H9 (cell line): Measurements from ENCODE around the gene PTPRR. TPM values are rescaled to one million over a fixed set of nuclear protein-coding genes. Genes with fewer than 3 reads are reported as not detected.

Source experiments
- DNase-seq: peaks from one replicate; pipeline ENCODE4 v3.0.0-alpha.2; 2017
- H2AFZ ChIP-seq: one replicate; pipeline ENCODE4 v1.6.1; 2013; ENCODE audit warnings: mild to moderate bottlenecking, low read length, control low read depth, moderate library complexity
- H2AK5ac ChIP-seq: 2 replicates; pipeline ENCODE4 v1.6.1; 2013; ENCODE audit warnings: low read length, control low read depth, mixed read lengths; ENCODE audit not compliant: insufficient read length
- H2BK120ac ChIP-seq: one replicate; pipeline ENCODE4 v1.6.1; 2013; ENCODE audit warnings: low read depth, mild to moderate bottlenecking, low read length, control low read depth, inconsistent platforms; ENCODE audit not compliant: poor library complexity, severe bottlenecking
- H2BK12ac ChIP-seq: 2 replicates; pipeline ENCODE4 v1.6.1; 2013; ENCODE audit warnings: low read length, control low read depth, mixed read lengths, low read depth; ENCODE audit not compliant: insufficient read length
- H2BK15ac ChIP-seq: 2 replicates; pipeline ENCODE4 v1.6.1; 2013; ENCODE audit warnings: low read depth, low read length, control low read depth
- H2BK20ac ChIP-seq: one replicate; pipeline ENCODE4 v1.6.1; 2013; ENCODE audit warnings: low read depth, mild to moderate bottlenecking, low read length, control low read depth, inconsistent platforms; ENCODE audit not compliant: poor library complexity, severe bottlenecking
- H2BK5ac ChIP-seq: 2 replicates; pipeline ENCODE4 v1.6.1; 2013; ENCODE audit warnings: low read length, control low read depth, mixed read lengths; ENCODE audit not compliant: insufficient read length
- H3K14ac ChIP-seq: 2 replicates; pipeline ENCODE4 v1.6.1; 2013; ENCODE audit warnings: low read length, control low read depth; ENCODE audit not compliant: insufficient read depth
- H3K18ac ChIP-seq: 2 replicates; pipeline ENCODE4 v1.6.1; 2013; ENCODE audit warnings: low read depth, mild to moderate bottlenecking, mixed read lengths, low read length, control low read depth; ENCODE audit not compliant: insufficient read length
- H3K23ac ChIP-seq: 2 replicates; pipeline ENCODE4 v1.6.1; 2013; ENCODE audit warnings: low read length, control low read depth, mixed read lengths, low read depth; ENCODE audit not compliant: insufficient read length
- H3K23me2 ChIP-seq: 2 replicates; pipeline ENCODE4 v1.6.1; 2013; ENCODE audit warnings: low read depth, mild to moderate bottlenecking, mixed read lengths, low read length, control low read depth; ENCODE audit not compliant: insufficient read length, poor library complexity, severe bottlenecking
- H3K27ac ChIP-seq: 2 replicates; pipeline ENCODE4 v1.5.1; 2013; ENCODE audit warnings: low read length, control low read depth, mixed read lengths, low read depth; ENCODE audit not compliant: insufficient read length
- H3K27me3 ChIP-seq: 2 replicates; pipeline ENCODE4 v1.6.1; 2013; ENCODE audit warnings: low read length, control low read depth, inconsistent platforms; ENCODE audit not compliant: insufficient read depth
- H3K4ac ChIP-seq: 2 replicates; pipeline ENCODE4 v1.6.1; 2013; ENCODE audit warnings: low read depth, mild to moderate bottlenecking, control low read depth, inconsistent platforms, low read length, moderate library complexity
- H3K4me1 ChIP-seq: 2 replicates; pipeline ENCODE4 v1.6.1; 2013; ENCODE audit warnings: low read length, control low read depth, inconsistent platforms; ENCODE audit not compliant: insufficient read depth
- H3K4me2 ChIP-seq: 2 replicates; pipeline ENCODE4 v1.6.1; 2013; ENCODE audit warnings: low read length, control low read depth, mixed read lengths; ENCODE audit not compliant: insufficient read length, insufficient read depth
- H3K56ac ChIP-seq: 2 replicates; pipeline ENCODE4 v1.6.1; 2013; ENCODE audit warnings: low read depth, mild to moderate bottlenecking, mixed read lengths, low read length, control low read depth; ENCODE audit not compliant: insufficient read length
- H3K79me1 ChIP-seq: 2 replicates; pipeline ENCODE4 v1.6.1; 2013; ENCODE audit warnings: low read depth, mild to moderate bottlenecking, moderate library complexity, low read length, control low read depth, inconsistent platforms; ENCODE audit not compliant: insufficient read depth, poor library complexity, severe bottlenecking
- H3K79me2 ChIP-seq: 2 replicates; pipeline ENCODE4 v1.6.1; 2013; ENCODE audit warnings: low read length, control low read depth, inconsistent platforms; ENCODE audit not compliant: insufficient read depth
- H3K9ac ChIP-seq: 2 replicates; pipeline ENCODE4 v1.6.1; 2013; ENCODE audit warnings: low read length, control low read depth, mixed read lengths; ENCODE audit not compliant: insufficient read length; ENCODE audit errors: extremely low read depth
- H3K9me3 ChIP-seq: one replicate; pipeline ENCODE4 v1.6.1; 2013; ENCODE audit warnings: low read depth, low read length, inconsistent platforms; ENCODE audit not compliant: control insufficient read depth
- H3T11ph ChIP-seq: one replicate; pipeline ENCODE4 v1.6.1; 2013; ENCODE audit warnings: mild to moderate bottlenecking, low read length, control low read depth, inconsistent platforms
- H4K20me1 ChIP-seq: one replicate; pipeline ENCODE4 v1.6.1; 2013; ENCODE audit not compliant: control insufficient read depth, insufficient read length, insufficient read depth
- H4K5ac ChIP-seq: 2 replicates; pipeline ENCODE4 v1.6.1; 2013; ENCODE audit warnings: low read depth, mild to moderate bottlenecking, mixed read lengths, low read length, control low read depth; ENCODE audit not compliant: insufficient read length
- H4K8ac ChIP-seq: replicated peaks from 2 replicates; pipeline ENCODE4 v1.6.1; 2013; ENCODE audit warnings: low read length, control low read depth, mixed read lengths, low read depth; ENCODE audit not compliant: insufficient read length
- H4K91ac ChIP-seq: 2 replicates; pipeline ENCODE4 v1.6.1; 2013; ENCODE audit warnings: low read depth, mild to moderate bottlenecking, moderate library complexity, mixed read lengths, low read length, control low read depth; ENCODE audit not compliant: insufficient read length
- H3K27ac Mint-ChIP-seq, 3 experiments: 2 replicates in 2 of 3; 3 replicates in 1 of 3; pipeline ENCODE4 v1.8.0; 2020 to 2021; ENCODE audit warnings: mixed read lengths in 3 of 3, mild to moderate bottlenecking in 1 of 3, moderate library complexity in 1 of 3
- H3K27me3 Mint-ChIP-seq: 2 replicates; pipeline ENCODE4 v1.8.0; 2021; ENCODE audit warnings: low read depth, mild to moderate bottlenecking, moderate library complexity, mixed read lengths
- H3K36me3 Mint-ChIP-seq, 3 experiments: 2 replicates in 2 of 3; 3 replicates in 1 of 3; pipeline ENCODE4 v1.8.0; 2020 to 2021; ENCODE audit warnings: low read depth in 3 of 3, mixed read lengths in 3 of 3; ENCODE audit not compliant: insufficient read depth in 1 of 3
- H3K4me1 Mint-ChIP-seq, 2 experiments: 2 replicates each; pipeline ENCODE4 v1.8.0; 2020; ENCODE audit warnings: mixed read lengths in 2 of 2
- H3K4me3 Mint-ChIP-seq, 2 experiments: 2 replicates in 1 of 2; 3 replicates in 1 of 2; pipeline ENCODE4 v1.8.0; 2020 to 2021; ENCODE audit warnings: mild to moderate bottlenecking in 2 of 2, mixed read lengths in 2 of 2, moderate library complexity in 1 of 2
- H3K9me3 Mint-ChIP-seq, 2 experiments: 2 replicates in 1 of 2; 3 replicates in 1 of 2; pipeline ENCODE4 v1.8.0; 2020; ENCODE audit warnings: mild to moderate bottlenecking in 2 of 2, mixed read lengths in 2 of 2, moderate library complexity in 1 of 2
- WGBS: extraction: QIAGEN DNeasy Blood & Tissue Kit; methylation state at CpG from one replicate; pipeline ENCODE4 v1.1.7; 2013; ENCODE audit warnings: missing lambda C conversion rate, low lambda C conversion rate, mixed read lengths; ENCODE audit not compliant: insufficient read length; ENCODE audit errors: extremely low coverage; 5-methylcytosine and 5-hydroxymethylcytosine counted together
- total RNA-seq: library from RNA; stranded (reverse); gene quantifications from 2 replicates; pipeline ENCODE4 v1.2.1, GENCODE V29; 2021
- TF ChIP-seq, protein P1 (sequence below): fragments of 200-600 bp; sonication (generic); conservative IDR thresholded peaks from 3 replicates; pipeline ENCODE4 v1.8.0; 2021; ENCODE audit warnings: antibody characterized with exemption, mild to moderate bottlenecking

PTPRR gene
- total RNA-seq, 1 experiment from 2014 or later = 0.22 TPM

DNA sequence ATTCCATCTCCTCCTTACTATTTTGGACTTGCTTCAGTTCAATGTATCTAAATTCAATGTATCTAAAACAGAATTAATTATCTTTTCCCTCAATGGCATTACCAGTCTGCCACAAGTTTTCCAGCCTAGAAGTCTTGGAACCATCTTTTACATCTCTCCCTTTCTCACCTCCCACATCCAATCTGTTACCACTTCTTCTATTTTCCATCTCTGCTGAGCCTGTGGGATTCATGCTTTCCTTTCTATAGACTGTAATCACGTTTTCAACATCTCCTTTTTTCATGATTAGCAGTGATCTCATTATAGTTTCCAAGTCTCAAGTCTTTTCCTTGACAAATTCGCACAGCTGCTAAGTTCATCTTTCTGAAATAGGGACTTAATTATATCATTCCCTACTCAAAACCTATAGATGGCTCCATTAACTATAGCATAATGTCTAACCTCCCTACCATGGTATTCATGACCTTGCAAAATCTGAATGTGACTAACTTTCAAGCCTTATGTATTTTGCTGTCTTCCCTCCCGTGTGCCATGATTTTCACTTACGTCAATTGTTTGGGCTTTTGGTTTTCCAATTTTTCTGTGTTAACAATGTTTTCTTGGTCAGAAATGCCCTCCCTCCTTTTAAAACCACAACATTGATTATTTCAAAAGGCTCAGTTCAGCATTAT lies 262.8 kb downstream of the PTPRR start:
- Mint-ChIP-seq H3K36me3 (no peaks in the 10 kb centered on the region), H3K9me3 (no peaks in the 10 kb centered on the region), H3K27me3 (no peaks in the 10 kb centered on the region), H3K4me3 (no peak overlapping the region), H3K4me1 (peaks cover 6 to 9% of the 10 kb centered on the region in 2 experiments; a peak in 3 of 4 replicates), H3K27ac (no peak overlapping the region)
- Histone ChIP-seq H3K79me1 (no peaks in the 10 kb centered on the region), H3K9me3 (no peaks in the 10 kb centered on the region), H2BK120ac (no peak overlapping the region), H2AFZ (no peak overlapping the region), H3K56ac (no peak overlapping the region), H3K27ac (no peak overlapping the region), H3K4me1 (peaks cover 4% of the 10 kb centered on the region; the same call in 1 of the 2 replicates), H3K23me2 (no peaks in the 10 kb centered on the region), H3K14ac (no peak overlapping the region), H3K9ac (no peak overlapping the region), H2BK12ac (no peak overlapping the region), H3K23ac (no peak overlapping the region), H2BK20ac (no peak overlapping the region), H2BK5ac (no peak overlapping the region), H2BK15ac (no peak overlapping the region), H3K27me3 (no peaks in the 10 kb centered on the region), H3K18ac (no peak overlapping the region), H4K8ac (no peak overlapping the region), H2AK5ac (no peak overlapping the region), H3K4ac (no peak overlapping the region), H3K79me2 (no peaks in the 10 kb centered on the region), H4K91ac (no peak overlapping the region), H4K20me1 (no peaks in the 10 kb centered on the region), H3K4me2 (no peak overlapping the region), H3T11ph (no peak overlapping the region), H4K5ac (no peak overlapping the region)
- no CpG with 5 or more reads among the region's 4 CpGs for WGBS
- TF ChIP-seq, protein P1, sequence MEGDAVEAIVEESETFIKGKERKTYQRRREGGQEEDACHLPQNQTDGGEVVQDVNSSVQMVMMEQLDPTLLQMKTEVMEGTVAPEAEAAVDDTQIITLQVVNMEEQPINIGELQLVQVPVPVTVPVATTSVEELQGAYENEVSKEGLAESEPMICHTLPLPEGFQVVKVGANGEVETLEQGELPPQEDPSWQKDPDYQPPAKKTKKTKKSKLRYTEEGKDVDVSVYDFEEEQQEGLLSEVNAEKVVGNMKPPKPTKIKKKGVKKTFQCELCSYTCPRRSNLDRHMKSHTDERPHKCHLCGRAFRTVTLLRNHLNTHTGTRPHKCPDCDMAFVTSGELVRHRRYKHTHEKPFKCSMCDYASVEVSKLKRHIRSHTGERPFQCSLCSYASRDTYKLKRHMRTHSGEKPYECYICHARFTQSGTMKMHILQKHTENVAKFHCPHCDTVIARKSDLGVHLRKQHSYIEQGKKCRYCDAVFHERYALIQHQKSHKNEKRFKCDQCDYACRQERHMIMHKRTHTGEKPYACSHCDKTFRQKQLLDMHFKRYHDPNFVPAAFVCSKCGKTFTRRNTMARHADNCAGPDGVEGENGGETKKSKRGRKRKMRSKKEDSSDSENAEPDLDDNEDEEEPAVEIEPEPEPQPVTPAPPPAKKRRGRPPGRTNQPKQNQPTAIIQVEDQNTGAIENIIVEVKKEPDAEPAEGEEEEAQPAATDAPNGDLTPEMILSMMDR = no peak
- DNase-seq = no peak
